GM19240 (cell line): ENCODE measurements around the gene KREMEN2.

ENCODE experiments used
- DNase-seq: peaks from one replicate; pipeline ENCODE4 v3.0.0; 2011; ENCODE audit warnings: low spot score; ENCODE audit not compliant: insufficient read length

KREMEN2 gene

DNA sequence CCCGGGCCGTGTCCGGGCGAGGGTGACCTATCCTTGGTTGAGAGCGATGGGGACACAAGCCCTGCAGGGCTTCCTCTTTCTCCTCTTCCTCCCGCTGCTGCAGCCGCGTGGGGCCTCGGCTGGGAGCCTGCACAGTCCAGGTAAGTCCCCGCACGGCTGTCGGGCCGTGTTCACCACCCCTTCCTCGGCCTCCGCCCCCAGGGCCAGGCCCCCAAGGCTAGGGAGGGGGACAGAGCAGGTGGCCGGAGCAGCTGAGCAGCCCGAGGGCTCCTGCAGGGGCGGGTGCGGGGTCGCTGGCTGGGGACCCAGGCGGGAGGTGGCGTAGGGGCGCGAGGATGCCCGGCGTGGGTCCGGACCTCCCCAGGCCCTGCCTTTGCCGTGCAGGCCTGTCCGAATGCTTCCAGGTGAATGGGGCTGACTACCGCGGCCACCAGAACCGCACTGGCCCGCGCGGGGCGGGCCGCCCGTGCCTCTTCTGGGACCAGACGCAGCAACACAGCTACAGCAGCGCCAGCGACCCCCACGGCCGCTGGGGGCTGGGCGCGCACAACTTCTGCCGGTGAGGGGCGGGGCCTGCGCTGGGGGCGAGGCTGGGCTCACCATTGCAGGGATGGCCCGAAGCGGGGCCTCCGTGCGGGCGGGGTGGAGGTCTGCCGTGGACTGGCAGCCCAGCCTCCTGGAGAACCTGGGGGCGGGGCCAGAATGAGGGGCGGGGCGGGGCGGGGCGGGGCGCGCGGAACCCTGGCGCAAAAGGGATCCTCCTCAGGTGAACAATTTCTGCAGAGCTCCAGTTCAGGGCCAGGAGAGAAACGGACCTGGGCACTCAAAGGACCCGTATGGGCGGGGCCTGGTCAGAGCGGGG is 631 bp downstream of the KREMEN2 start:
- DNase-seq, result no peak

DNA sequence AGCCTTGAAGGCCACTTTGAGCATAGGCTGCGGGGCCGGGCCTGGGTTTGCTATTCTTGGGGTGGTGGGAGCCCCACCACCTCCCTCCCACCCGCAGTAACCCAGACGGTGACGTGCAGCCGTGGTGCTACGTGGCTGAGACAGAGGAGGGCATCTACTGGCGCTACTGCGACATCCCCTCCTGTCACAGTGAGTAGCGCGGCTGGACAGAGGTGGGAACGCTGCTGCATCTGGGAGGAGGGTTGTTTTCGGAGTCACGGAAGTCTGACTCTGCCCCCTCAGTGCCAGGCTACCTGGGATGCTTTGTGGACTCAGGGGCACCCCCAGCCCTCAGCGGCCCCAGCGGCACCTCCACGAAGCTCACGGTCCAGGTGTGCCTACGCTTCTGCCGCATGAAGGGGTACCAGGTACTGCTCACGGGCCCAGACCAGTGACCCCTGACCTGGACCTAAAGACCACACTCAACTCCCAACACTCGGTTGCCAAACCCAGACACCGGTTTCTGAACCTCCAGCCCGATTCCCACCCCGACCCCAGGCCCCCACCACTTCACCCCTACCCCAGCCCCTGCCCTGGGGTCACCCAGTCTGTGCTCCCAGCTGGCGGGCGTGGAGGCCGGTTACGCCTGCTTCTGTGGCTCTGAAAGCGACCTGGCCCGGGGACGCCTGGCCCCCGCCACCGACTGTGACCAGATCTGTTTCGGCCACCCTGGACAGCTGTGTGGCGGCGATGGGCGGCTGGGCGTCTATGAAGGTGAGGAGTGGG is 2.1 kb downstream of the KREMEN2 start:
- DNase-seq, result no peak

DNA sequence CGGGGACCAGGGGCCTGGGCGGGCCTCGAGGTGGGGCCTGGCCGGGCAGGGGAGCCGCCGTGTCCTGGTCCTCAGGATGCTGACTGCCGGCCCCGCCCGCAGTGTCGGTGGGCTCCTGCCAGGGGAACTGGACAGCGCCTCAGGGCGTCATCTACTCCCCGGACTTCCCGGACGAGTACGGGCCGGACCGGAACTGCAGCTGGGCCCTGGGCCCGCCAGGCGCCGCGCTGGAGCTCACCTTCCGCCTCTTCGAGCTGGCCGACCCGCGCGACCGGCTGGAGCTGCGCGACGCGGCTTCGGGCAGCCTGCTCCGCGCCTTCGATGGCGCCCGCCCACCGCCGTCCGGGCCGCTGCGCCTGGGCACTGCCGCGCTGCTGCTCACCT is 2.7 kb downstream of the KREMEN2 start:
- DNase-seq, result no peak

DNA sequence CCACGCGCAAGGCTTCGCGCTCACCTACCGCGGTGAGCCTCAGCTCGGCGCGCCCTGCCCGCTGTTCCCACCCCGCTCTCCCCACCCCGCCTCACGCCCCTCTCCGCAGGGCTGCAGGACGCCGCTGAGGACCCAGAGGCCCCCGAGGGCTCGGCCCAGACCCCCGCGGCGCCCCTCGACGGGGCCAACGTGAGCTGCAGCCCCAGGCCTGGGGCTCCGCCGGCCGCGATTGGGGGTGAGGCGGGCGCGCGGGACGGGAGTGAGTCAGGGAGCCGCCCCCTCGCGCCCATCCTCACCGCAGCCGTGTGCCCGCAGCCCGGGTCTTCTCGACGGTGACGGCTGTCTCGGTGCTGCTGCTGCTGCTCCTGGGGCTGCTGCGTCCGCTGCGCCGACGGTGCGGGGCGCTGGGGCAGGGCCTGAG is 3.1 kb downstream of the KREMEN2 start:
- no peak for DNase-seq

DNA sequence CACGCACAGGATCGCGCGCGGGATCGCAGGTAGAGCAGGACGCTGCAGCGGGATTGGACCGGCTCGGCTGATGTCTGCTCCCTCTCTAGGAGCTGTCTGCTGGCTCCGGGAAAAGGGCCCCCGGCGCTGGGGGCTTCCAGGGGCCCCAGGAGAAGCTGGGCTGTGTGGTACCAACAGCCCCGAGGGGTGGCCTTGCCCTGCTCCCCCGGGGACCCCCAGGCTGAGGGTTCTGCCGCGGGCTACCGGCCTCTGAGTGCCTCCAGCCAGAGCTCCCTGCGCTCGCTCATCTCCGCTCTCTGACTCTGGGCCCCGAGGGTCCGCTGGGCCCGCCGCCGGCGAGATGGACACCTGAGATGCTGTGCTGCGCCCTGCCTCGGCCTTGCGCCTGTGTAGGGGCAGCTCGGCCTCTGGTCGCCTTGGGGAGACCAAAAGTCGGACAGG is 3.7 kb downstream of the KREMEN2 start:
- DNase-seq, result no peak

DNA sequence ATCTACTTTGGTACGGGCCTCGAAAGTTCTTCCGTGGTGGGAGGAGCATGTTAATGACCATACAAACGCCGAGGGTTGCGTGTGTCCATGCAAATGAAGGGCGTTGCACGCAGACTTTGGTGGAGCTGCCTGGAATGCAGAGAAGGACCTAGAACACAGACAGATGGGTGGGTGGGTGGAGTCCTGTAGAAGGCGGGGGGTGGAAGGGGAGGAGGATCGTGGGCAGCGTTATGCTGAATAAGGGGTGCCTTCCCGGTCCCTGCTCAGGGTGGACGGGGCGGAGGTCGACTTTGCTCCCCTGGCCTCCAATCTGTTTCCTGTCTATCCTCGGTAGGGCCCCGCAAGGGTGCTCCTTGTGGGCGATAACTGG is 4.3 kb downstream of the KREMEN2 start:
- no peak for DNase-seq

DNA sequence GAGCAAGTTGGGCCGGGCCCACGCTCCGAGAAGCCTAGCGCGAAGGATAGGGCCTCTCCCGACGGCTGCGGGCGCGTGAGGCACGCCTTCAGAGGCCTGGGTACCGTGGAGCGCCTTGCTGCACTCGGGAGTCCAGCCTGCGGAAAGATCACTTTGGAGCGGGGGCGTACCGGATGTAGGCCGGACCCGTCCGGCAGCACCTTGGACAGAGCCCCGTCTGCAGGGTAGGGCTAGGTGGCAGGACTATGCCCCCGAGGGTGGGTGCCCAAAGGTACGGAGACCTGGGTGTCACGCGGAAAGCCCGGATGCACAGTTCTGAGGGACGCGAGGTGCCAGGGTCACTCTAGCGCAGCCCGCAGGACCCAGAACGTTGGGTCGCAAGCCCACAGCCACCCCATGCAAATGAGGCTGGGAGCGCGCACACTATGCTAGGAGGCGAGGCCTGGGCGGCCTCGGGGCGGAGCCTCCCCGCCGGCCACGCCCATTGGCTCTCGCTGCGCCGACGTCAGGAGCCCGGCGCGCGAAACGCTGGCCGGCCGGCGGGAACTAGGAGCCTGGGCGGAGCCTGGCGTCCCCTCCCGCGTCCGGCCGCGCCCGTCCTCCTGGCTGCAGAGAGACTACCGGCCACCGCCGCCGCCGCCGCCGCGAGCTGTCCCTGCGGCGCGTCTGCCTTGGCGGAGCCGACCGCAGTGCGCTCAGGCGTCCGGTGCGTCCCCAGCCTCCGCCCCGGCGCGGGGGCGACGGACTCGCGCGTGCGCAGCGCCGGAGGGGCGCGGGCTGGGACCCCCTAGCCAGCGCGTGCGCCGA is 4.9 kb downstream of the KREMEN2 start, which contains the start of gene PAQR4:
Gene PAQR4, plus strand, starts transcription at position 611 of the 807 bp plus-strand sequence. CDS start 327 bp downstream, outside the sequence.
- peak; percentile 94 for DNase-seq

DNA sequence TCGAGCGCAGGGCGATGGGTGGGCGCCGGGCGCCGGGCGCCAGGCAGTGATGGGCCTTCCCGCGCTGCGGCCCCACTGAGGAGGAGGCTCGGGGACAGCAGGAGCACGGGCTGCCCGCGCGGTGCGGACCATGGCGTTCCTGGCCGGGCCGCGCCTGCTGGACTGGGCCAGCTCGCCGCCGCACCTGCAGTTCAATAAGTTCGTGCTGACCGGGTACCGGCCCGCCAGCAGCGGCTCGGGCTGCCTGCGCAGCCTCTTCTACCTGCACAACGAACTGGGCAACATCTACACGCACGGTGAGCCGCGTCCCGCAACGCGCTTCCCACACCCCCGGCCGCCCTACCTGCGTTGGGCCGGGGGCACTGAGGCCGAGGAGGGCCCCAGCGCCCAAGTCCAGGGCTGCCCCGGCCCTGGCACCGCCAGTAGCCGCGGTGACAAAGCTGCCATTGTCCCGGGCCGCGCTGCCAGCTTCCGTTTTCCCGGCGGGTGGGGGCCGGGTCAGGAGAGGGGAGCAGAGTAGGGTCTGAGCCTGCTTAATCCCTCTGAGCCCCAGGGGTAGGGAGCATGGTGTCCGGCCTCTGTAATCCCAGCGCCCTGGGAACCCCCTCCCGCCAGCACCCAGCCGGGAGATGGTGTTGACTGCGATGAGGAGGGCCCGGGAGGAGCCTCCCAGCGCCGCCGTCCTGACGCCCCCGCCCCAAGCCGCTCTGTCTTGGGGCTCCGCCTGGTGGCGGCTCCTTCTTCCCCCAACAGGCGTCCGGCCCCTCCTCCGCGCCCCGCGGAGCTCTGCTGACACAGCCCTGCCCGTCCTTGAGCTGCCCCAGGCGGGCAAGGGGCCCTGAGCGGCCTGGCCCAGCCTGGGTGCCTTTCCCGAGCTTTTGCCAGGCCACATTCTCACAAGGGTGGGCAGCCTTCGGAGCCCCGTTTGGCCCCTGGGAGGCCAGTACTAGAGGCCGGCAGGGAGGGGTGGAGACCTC is 5.8 kb downstream of the KREMEN2 start:
- DNase-seq, result peak; percentile 70

DNA sequence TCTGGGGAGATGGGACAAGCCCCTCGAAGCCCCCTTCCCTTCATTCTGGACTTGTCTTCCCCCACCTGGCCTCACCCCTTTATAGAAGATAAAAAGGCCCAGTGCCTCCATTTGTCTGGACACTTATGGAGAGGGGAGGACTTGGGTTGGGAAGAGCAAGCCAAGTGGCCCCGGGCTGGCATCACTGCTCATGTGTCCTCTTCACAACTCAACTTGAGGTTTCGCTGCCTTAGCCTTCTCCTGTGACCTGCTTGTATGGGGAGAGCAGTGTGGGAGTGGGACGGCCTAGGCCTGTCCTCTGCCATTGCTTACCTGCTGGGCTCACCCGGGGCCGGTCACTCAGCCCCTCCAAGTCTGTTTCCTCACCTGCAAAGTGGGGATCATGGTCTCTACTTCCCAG is 6.5 kb downstream of the KREMEN2 start:
- no peak for DNase-seq

DNA sequence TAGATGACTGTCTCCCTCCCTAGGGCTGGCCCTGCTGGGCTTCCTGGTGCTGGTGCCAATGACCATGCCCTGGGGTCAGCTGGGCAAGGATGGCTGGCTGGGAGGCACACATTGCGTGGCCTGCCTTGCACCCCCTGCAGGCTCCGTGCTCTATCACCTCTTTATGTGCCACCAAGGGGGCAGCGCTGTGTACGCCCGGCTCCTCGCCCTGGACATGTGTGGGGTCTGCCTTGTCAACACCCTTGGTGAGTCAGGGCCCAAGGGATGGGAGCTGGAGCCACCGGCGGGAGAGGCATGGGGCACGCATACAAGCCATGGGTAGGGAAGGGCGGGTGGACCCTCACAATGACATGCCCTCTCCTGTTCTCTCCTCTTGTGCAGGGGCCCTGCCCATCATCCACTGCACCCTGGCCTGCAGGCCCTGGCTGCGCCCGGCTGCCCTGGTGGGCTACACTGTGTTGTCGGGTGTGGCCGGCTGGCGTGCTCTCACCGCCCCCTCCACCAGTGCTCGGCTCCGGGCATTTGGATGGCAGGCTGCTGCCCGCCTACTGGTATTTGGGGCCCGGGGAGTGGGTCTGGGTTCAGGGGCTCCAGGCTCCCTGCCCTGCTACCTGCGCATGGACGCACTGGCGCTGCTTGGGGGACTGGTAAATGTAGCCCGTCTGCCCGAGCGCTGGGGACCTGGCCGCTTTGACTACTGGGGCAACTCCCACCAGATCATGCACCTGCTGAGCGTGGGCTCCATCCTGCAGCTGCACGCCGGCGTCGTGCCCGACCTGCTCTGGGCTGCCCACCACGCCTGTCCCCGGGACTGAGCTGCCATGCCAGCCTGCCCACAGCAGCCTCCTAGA is 7.3 kb downstream of the KREMEN2 start:
- no peak for DNase-seq

DNA sequence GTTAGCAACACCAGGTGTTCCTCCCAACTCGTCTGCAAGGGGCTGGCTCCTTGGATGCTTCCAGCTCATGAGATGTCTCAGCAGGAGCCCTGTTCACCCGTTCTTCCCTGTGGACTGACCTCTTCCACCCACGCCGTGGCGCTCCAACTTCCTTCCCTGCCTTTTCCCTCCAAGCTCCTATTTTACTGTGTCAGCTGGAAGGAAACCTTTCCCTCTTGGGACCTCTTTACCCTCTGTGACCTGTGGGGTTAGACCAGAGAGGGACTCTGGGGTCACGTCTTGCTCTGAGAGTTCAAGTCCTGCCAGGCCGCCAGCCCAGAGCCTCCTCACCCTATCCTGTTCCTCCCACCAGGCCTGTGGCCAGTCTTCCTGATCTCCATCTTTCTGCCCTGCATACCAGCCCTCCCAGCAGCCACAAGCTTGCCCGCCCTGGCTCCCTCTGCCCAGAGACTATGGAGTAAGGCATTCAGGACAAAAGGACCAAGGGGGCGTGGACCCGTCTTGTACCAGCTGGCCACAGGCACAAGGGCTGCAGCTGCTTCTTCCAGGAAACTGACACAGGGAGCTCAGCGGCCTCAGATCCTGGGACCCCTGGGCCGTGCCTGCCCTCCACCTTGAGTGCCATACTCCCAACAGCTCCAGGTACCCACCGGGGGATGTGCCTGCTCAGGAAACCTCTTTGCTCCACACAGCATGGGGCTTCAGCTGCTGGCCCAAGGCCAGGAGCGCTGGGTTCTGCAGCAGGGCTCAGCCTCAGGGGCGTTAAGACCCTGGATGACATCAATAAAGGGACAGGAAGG is 8.1 kb downstream of the KREMEN2 start:
- DNase-seq, result no peak

DNA sequence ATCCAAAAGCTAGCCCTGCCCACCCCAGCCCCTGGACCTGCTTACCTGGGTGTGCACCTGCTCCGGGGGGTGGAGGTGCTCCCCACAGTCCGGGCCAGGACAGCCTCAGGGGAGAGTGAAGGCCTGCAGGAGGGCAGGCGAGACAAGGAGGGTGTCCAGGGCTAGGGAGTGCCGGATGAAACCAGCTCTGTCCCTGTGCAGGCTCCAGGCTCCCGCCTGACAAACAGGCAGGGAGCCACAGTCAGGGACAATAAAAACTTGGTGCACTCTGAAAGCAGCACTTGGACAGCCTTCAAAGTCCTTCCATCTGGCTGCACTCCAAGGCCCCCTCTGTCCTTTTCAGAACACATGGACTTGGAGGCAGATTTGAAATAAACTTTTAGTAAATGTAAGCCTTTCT is 9.0 kb downstream of the KREMEN2 start:
- no peak for DNase-seq

DNA sequence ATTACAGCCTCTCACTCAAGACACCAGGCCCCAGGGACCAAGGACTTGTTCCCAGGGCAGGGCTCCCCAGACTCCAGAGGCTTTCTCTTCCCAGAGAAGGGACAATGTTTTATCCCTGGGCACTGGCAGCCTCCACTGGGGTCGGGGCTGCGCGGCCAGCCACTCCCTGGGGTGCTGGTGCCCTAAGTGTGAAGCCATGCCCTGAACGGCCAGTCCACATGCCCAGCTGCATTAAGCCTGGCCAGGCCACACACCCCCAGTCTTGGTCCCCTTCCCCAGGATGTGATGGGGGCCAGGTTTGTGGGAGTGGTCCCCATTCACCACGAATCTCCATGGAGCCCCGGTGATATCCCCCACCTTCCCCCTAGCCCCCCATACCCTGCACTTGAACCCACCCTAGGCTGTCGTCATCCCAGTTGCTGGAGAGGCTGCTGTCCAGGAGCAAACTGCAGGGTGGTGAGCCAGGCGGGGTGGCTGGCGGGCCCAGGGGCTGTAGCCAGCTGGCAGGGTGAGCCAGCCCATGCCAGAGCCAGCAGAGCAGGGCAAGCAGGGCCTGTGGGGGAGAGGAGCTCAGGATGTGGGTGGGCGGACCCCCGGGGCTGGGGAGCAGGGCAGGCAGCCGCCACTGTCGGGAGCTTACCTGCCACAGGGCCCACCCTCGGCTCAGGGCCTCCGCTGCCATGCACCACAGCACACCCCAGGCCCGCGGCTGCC is 9.7 kb downstream of the KREMEN2 start:
- no peak for DNase-seq

DNA sequence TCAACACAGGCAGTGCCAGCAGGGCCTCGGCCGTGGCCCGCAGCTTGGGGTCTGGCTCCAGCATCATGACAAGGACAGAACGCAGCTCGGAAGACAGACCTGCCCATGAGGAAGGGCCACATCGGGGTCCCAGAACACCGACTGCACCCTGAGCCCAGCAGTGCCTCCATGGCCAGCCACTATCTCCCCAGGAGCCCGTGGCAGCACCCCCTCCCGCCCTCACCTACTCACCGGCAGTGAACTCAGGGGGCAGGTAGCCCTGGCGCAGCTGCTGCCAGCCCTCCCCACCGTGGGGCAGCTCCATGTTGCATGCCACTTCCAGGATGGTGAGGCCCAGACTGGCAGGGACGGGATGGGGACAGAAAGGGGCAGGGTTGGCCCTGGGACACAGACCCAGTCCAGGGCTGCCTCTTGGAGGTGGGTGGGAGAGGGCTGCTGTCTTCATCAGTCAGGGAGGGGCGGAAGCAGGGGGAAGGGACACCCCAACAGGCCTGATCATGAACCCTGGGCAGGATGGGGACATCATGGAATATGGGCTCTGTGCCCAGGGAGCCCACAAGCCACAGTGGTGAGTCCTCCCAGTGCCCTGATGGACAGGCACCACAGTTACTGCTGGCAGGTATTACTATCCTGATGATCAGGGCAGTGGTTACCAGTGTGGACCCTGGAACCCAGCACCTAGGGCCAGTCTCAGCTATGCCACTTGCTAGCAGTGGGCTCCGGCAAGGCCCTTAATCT is 10.4 kb downstream of the KREMEN2 start:
- DNase-seq, result no peak

DNA sequence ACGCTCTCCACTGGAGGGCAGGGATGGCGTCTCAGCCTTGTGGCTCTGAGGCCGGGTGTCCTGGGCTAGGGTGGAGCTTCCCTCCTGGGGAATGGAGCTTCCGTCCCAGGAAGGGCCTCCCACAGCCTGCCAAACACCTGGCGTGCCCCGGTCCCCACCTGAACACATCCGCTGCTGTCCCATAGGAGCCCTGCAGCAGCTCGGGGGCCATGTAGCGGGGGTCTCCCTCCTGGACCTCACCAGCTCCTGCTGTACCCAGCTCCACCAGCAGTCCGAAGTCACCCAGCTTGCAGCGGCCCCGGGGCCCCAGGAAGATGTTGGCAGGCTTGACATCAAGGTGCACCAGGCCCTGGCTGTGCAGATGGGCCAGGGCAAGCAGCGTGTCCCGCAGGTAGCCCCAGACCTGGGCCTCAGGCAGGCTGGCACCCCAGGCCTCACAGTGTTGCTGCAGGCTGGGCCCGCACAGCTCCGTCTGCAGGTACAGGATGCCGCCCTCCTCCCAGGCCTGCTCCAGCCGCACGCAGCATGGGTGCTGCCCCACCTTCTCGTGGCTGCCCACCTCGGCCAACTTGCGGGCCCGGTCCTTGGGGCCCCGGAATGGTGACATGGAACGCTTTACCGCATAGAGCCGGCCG is 11.2 kb downstream of the KREMEN2 start:
- DNase-seq, result no peak

DNA sequence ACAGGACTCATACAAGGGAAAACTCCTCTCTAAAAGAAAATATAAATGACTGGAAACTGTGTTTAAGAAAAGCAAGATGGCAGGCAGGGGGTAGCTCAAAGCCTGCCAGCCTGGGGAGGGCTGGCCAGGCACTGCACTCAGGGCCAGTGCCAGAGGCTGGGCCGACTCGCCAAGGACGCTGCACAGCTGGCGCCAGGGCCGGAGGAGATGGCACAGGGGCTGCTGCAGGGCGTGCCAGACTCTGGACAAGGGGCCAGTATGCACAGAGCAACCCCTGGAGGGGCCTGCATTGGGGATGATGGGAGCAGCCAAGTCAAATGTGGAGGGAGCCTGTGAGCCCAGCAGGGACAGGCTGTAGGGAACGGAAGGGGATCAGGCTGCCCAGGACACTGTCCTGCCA is 12.1 kb downstream of the KREMEN2 start:
- no peak for DNase-seq

DNA sequence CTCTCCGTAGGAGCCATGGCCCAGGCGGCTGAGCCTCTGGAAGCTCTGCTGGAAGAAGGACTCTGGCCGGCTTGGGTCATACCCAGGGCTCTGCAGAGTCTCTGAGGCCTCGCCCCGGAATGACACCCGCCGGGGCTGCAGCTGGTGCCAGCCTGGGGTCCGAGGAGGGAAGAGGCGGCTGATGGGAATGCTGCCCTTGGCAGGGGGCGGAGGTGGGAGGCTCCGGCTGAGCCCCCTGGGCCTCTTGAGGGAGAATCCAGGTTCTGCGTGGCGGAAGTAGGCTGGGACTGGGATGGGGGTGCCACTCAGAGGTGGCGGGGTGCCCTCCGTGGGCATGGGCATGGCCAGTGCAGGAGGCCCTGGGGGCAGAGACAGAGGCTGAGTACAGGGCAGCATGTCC is 12.6 kb downstream of the KREMEN2 start:
- DNase-seq, result no peak
